GM21526 (cell line): ENCODE measurements around the gene ADAMTS14.

Source experiments
- ATAC-seq: cut with Tn5 transposase; IDR thresholded peaks from one replicate; pipeline ENCODE4 v1.9.1; 2021; ENCODE audit warnings: moderate library complexity; ENCODE audit not compliant: unreplicated experiment, low FRiP score

ADAMTS14 gene

GRCh38 chr10:70726909-70727495 lies 54.7 kb downstream of the ADAMTS14 start:
- ATAC-seq: no peak

GRCh38 chr10:70728328-70728727 lies 56.0 kb downstream of the ADAMTS14 start:
- no peak for ATAC-seq

GRCh38 chr10:70729763-70730357 lies 57.6 kb downstream of the ADAMTS14 start:
- no peak for ATAC-seq

DNA sequence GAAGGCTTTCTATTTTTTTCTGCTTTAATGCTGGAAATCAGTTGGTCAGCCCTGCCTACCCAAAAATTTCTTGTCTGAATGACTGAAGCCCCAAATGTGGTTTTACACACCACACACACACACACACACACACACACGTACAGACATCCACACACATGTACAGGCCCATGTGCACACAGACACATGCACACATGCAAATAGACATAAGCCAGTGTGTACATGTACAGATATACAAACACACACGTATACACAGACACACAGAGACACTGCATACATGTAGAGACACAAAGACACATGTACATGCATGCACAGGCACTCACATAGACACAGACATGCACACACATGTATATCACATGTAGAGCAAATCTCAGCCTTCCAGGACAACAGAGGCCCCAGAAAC lies 58.6 kb downstream of the ADAMTS14 start:
- no peak for ATAC-seq

DNA sequence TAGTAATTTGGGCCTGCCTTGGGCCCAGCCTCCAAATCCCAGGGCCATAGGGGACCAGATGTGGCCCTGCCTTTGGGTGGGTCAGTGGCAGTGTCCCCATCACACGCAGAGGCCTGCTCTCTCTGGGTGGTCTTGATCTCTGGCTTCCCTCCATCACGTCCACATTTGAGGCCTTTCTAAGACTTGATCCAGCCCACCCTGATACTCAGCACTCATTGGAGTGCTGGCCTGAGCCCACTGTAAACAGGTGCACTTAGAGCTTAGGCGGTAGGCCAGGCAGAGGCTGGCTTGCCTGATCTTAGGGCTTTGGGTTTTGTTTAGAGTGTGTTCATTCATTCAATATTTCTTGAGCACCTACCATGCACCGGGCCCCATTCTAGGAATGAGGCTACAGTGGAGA lies 60.3 kb downstream of the ADAMTS14 start:
- ATAC-seq: no peak

- ATAC-seq: no peak
Observed at GRCh38 chr10:70733051-70733450, 60.7 kb downstream of the ADAMTS14 start.

- ATAC-seq: no peak
Observed at GRCh38 chr10:70735161-70735560, 62.9 kb downstream of the ADAMTS14 start.

GRCh38 chr10:70736525-70736924 lies 64.2 kb downstream of the ADAMTS14 start:
- no peak for ATAC-seq

DNA sequence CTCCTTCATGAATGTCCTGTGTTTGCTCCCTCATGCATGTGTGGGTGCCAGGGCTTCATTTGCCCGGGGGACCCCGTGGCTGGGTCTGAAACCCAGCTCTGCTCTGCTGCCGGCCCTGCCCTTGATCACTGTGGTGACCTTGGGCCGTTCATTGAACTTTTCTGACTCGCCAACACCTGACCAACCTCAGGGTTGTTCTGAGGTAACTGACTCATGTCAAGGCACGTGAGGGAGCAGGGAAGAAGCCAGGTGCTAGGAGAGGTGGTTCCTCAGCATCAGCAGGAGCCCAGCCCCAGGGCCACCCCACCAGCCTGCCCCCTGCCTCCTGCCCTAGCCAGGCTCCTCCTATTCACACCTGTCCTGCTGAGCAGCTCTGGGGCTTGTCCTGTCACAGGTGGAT lies 64.9 kb downstream of the ADAMTS14 start:
- no peak for ATAC-seq

DNA sequence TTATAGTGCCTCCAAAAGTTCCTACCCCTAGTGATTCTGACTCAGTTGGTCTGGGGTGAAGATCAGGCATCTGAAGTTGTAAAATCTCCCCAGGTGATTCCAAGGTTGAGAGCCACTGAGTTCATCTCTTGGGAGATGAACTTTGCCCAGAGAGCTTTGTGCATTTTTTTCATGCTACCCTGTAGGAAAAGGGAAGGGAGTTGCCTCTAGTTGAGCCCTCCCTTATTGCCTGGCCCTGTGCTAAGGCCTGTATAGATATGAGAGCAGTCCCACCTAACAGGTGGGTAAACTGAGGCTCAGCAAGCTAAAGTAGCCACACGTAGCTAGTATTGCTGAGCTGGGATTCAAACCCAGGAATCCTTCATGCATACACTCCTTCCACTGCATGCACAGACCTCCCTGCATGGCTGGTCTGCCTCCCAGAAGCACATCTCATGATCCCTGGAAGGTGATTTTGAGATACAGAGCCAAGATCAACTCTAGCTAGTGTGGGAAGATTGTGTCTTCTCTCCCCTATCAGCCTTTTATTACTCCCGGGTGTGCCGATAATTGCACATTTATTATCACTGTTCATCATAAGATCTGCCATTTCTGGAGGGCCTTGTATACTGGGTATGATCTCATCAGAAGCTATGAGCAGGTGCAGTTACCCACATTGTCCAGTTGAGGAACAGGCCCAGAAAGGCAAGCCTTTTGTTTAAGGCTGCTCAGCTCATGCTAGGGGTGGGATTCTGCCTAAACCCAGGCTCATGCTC lies 65.9 kb downstream of the ADAMTS14 start:
- no peak for ATAC-seq

DNA sequence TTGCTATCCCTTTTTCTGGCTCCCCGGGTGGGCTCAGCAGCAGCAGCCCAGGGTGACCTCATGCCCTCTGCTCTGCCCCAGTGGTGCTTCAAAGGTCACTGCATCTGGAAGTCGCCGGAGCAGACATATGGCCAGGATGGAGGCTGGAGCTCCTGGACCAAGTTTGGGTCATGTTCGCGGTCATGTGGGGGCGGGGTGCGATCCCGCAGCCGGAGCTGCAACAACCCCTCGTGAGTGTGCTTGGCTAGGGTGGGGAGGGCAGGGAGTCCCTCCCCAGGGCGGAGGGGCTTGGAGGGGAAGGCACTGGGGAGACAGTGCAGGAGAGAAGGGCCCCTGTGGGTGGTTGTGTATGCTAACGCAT lies 66.4 kb downstream of the ADAMTS14 start:
- ATAC-seq: no peak

DNA sequence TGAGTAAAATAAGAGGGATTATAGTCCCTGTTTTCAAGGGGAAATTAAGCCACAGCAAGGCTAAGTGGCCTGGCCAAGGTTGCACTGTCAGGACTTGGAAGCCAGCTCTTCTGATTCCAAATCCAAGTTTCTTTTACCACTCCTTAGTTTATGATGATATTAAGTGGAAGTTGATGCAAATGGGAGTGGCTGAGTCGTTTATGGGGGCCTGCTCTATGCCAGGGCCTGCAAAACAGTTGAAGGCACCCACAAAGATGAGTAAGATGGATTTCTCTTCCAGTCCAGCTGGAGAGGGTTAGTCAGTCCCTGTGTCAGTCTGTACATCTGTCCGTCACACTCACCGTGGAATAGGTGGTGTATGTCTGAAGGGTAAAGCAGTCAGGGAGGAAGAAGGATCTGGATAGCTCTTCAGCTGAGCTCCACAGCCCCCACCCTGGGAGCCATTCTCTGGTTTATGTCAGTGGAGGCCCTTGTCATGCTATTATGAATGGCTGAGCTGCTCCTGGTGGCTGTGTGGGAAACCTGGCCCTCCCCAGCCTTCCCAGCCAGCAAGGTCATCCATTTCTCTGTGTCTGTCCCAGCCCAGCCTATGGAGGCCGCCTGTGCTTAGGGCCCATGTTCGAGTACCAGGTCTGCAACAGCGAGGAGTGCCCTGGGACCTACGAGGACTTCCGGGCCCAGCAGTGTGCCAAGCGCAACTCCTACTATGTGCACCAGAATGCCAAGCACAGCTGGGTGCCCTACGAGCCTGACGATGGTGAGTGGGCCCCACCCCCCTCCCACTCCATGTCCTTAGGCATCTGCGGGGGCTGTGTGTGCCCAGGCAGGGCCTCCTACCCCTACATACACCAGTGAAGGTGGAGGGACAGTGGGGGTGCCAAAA lies 68.3 kb downstream of the ADAMTS14 start:
- no peak for ATAC-seq

GRCh38 chr10:70742537-70743429 lies 70.5 kb downstream of the ADAMTS14 start:
- ATAC-seq: no peak

DNA sequence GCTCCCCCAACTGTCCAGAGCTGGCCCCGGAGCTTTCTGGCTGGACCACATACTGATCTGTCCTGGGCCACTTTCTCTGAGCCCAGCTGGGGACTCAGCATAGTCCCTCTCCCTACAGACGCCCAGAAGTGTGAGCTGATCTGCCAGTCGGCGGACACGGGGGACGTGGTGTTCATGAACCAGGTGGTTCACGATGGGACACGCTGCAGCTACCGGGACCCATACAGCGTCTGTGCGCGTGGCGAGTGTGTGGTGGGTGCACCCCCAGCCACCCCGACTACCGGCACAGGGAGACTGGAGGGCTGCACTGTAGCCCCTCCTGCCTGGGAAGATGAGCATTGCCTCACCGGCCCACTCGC lies 71.1 kb downstream of the ADAMTS14 start:
- ATAC-seq: no peak

DNA sequence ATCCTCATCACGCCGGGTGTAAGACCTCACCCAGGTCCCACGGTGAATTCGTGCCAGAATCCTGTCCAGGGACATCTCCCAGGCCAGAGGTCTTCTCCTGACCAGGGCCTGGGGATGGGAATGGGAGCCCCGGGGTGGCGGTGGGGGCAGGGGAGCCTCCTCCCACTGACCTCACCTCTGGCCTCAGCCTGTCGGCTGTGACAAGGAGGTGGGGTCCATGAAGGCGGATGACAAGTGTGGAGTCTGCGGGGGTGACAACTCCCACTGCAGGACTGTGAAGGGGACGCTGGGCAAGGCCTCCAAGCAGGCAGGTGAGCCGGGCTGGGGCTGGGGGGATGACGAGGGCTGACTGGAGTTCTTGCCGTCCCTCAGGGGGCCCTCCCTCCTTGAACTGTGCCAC lies 71.6 kb downstream of the ADAMTS14 start:
- no peak for ATAC-seq

DNA sequence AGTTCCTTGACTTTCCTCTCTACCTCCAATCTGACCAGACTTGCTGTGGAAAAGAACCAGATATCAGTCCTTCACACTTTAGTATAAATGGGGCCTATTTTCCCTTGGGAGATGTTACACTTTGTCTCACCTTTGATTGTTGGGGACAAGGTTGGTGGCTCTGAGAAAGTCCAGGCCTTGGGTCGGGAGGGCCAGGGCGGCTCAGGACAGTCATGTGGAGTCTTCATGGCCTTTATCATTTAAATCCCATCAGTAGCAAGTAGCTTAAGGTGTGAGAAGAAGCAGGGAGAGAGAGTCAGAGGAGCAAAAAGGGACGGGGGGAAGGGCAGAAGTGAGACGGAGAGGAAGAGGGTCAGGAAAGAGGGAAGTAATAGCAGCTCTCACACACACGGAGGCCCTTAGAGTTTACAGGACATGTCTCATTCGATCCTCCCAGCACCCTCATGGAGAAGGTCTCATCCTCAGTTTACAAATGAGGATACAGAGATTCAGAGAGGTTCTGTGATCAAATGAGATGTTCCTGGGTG lies 72.4 kb downstream of the ADAMTS14 start:
- no peak for ATAC-seq

DNA sequence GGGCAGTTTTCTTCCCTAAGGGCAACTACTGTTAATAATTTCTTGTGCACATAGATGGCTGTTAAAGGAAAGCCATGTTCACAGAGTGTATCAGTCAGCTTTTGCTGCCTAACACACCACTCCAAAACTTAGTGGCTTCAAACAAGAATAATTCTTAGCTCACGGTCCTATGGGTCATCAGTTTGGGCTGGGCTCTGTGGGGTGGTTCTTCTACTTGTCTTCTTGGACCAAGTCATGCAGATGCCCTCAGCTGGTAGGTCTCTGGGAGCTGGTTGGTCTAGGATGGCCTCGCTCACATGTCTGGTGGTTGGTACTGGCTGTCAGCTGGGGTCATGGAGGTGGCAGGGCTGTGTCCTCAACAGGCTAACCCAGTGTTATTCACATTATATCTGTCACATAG lies 73.2 kb downstream of the ADAMTS14 start:
- no peak for ATAC-seq

DNA sequence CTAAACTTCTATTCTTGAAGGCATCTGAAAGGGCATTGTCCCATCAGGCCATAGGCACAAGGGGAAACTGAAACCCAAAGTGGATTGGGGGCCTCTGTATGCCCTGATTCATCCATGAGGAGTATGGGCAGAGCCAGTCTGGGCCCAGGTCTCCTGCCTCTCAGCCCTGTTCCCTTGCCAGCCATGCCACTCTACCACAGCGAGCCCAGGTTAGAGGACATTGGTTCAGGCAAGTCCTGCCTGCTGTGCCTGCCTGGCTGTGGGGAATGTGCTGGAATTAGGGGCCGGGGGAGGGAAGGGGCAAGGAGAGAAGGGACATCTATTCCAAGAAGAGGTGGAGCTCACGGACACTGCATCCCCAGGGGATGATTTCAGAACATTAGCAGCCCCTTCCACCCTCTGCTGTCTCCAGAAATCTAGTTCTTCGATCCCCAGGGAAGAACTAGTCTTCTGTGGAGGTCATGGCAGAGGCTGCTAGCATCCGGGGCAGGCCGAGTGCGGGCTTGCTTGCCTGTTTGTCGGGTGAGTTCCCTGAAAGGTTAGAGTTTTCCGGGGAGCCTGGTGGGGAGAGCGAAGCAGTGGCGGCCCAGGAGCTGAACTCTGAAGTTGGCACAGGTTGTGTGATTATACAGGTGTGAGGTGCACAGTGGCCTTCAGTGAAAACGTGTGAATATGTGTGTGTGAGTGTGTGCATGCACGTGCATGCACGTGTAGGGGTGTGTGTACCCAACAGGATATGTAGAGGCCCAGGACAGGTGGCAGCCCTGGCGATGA lies 75.1 kb downstream of the ADAMTS14 start:
- no peak for ATAC-seq

DNA sequence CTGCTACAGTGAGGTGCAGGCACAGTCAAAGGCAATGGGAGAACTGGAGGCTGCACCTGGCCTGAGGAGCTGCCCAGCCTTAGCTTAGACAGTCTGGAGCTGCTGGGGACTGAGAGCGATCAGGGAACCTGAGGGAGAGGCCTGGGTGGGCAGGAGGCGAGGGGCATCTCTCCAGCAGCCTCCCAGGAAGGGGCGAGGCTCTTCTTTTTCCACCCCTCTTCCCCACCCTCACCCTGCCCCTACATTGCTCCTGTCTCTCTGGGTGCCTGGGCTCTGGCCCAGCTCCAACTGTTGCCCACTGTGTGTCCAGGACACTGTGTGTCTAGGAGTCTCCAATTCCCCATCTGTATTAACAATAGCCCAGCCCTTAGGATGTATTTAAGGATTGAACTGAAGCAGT lies 76.0 kb downstream of the ADAMTS14 start:
- ATAC-seq: no peak
